ENCODE measurements around the gene NUF2.

NUF2 gene

DNA sequence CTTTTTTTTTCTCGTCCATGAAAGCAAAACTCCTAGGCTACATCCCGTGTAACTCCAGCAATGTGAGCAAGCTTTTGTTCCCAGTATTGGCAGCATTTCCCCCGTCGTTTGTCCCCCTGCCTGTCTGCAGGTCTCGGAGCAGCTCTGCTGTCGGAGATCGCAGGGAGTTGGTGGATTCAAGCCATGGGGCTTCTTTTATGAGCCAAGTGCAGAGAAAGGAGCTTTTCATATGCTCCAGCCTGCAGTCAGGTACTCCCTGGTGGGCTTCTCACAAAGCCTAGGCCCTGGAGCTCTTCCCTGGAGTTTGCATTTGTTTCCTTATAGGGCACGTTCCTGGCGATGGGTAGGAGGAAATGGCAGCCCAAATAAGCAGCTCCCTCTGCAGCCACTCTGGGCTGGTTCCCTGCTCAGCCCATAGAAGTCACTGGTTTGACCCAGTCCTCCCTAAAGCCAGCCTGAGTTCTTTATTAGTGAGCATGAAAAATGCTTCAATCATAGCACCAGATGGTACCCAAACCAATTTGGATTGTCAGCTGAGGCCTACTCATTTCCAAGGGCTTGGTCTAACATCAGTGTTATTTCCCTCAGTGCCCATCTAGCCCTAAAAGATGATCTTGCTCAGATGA lies 78.3 kb downstream of the NUF2 start:
- Histone ChIP-seq H3K27me3 (ENCODE audit: insufficient read depth, low read depth, severe bottlenecking) (no peaks in the 10 kb centered on the region), H3K9me3 (ENCODE audit: severe bottlenecking) (no peaks in the 10 kb centered on the region), H3K27ac (no peak overlapping the region), H3K4me3 (ENCODE audit: low read depth, low read length) (no peak overlapping the region), H3K36me3 (no peaks in the 10 kb centered on the region)
- no peak for DNase-seq
- no peak for TF ChIP-seq CTCF (IDR thresholded peaks at IDR 0.05; ENCODE audit: low read depth, low read length)

GRCh38 chr1:163401211-163401610 lies 79.5 kb downstream of the NUF2 start:
- H3K27ac ChIP-seq: no peak overlapping the region
- no peaks in the 10 kb centered on the region for H3K9me3 ChIP-seq (ENCODE audit: severe bottlenecking)
- no peaks in the 10 kb centered on the region for H3K27me3 ChIP-seq (ENCODE audit: insufficient read depth, low read depth, severe bottlenecking)
- no peak for TF ChIP-seq CTCF (IDR thresholded peaks at IDR 0.05; ENCODE audit: low read depth, low read length)
- H3K4me3 ChIP-seq (ENCODE audit: low read depth, low read length): no peak overlapping the region
- no peaks in the 10 kb centered on the region for H3K36me3 ChIP-seq
- no peak for DNase-seq

Data from WERI-Rb-1 (cell line).